GM12864 (cell line): Measurements from ENCODE around the gene MEGF6.

Experiments
- DNase-seq: peaks from one replicate; pipeline ENCODE4 v3.0.0-alpha.2; 2011; ENCODE audit warnings: low read depth
- H3K4me3 ChIP-seq: 2 replicates; pipeline ENCODE4 v1.5.1; 2011; ENCODE audit warnings: mild to moderate bottlenecking, low read depth, low read length, control low read depth
- TF ChIP-seq, protein P1 (sequence below): IDR thresholded peaks from 2 replicates; pipeline ENCODE4 v1.5.1; 2011; ENCODE audit warnings: low read depth, mild to moderate bottlenecking, moderate library complexity, low read length, control low read depth, inconsistent platforms; ENCODE audit errors: missing control alignments

Gene MEGF6

DNA sequence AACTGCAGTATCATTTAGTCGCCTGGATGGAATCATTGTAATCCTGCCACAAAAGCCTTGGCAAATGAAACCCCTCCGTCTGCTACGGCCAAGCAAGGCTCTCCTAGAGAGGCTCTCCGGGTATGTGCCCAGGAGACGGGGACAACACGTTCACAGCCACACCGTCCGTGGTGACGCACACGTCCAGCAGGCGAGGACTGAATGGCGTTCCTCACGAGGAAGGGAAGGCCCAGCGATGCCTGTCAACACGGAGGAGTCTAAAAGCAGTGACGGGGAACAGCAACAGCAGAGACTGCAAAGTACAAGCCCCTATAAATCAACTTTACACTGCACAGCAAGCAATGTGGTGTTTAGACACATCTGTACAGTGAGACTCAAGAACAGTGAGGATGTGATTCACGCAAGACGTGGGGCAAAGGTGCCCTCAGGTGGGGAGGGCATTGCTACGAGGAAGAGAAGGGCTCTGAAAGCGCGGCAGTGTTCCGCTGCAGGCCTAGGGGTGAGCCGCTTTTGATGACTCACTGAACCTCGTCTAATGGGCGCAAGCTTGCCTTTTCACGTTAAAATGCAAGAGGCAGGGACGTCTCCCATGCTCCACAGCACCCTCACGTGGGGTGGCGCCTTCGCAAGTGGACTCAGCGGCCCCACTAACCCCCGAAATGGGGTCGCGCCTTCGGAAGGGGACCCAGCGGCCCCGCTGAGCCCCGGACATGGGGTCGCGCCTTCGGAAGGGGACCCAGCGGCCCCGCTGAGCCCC lies 31.8 kb upstream of the MEGF6 start:
- DNase-seq: no peak
- TF ChIP-seq, protein P1, sequence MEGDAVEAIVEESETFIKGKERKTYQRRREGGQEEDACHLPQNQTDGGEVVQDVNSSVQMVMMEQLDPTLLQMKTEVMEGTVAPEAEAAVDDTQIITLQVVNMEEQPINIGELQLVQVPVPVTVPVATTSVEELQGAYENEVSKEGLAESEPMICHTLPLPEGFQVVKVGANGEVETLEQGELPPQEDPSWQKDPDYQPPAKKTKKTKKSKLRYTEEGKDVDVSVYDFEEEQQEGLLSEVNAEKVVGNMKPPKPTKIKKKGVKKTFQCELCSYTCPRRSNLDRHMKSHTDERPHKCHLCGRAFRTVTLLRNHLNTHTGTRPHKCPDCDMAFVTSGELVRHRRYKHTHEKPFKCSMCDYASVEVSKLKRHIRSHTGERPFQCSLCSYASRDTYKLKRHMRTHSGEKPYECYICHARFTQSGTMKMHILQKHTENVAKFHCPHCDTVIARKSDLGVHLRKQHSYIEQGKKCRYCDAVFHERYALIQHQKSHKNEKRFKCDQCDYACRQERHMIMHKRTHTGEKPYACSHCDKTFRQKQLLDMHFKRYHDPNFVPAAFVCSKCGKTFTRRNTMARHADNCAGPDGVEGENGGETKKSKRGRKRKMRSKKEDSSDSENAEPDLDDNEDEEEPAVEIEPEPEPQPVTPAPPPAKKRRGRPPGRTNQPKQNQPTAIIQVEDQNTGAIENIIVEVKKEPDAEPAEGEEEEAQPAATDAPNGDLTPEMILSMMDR: no peak
- H3K4me3 ChIP-seq: no peak overlapping the region

DNA sequence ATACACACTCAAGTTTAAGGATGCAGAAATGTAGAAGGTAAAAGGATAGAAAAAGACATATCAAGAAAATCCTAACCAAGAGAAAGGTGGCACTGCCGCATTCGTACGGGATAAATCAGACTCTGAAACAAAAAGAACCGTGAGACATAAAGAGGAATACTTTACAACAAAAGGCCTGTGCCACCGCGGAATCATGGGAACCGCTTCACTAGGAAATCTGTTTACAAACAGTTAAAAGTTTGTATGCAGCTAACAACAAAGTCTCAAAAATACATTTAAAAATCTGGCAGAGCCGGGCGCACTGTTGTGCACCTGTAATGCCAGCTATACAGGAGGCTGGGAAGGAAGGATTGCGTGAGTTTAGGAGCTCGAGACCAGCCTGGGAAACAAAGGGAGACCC lies 30.5 kb upstream of the MEGF6 start:
- no peak overlapping the region for H3K4me3 ChIP-seq
- TF ChIP-seq, protein P1: no peak
- DNase-seq: no peak

- DNase-seq: no peak
- H3K4me3 ChIP-seq: no peak overlapping the region
- TF ChIP-seq, protein P1: no peak
Measured at GRCh38 chr1:3641046-3641760, 29.9 kb upstream of the MEGF6 start.

- DNase-seq: no peak
- TF ChIP-seq, protein P1: no peak
- H3K4me3 ChIP-seq: no peak overlapping the region
Measured at GRCh38 chr1:3640121-3640837, 29.0 kb upstream of the MEGF6 start.

GRCh38 chr1:3639397-3639911 lies 28.1 kb upstream of the MEGF6 start:
- TF ChIP-seq, protein P1: no peak
- no peak for DNase-seq
- H3K4me3 ChIP-seq: no peak overlapping the region

- H3K4me3 ChIP-seq: no peak overlapping the region
- TF ChIP-seq, protein P1: no peak
- DNase-seq: peak; percentile 39
Measured at GRCh38 chr1:3638676-3639075, 27.4 kb upstream of the MEGF6 start.
